Endothelial cell of umbilical vein (primary cell): ENCODE results near the gene PHOX2A. TPM values are rescaled to one million over a fixed set of nuclear protein-coding genes. Genes with fewer than 3 reads are reported as not detected.
A peak's percentile ranks its signal among the peaks of the same experiment; 100 is the strongest.

Experiments used
- BruUV-seq: library from RNA; stranded (reverse); fragments of 400-500 nt; replicated peaks from 2 replicates; lab custom pipeline; 2021; lab: Mats Ljungman, UMichigan
- CTCF ChIA-PET: fragments of 300-600, 350-600 bp; sonication (Branson Sonifier 250); formaldehyde crosslinking; loops from one replicate; lab custom pipeline; 2021; ENCODE audit warnings: antibody characterized with exemption, inconsistent platforms; lab: Charles Lee
- POLR2A ChIA-PET: fragments of 300-600, 350-600 bp; sonication (Branson Sonifier 250); formaldehyde crosslinking; loops from one replicate; lab custom pipeline; 2021; ENCODE audit warnings: antibody characterized with exemption, inconsistent platforms; lab: Charles Lee
- DNase-seq: peaks from one replicate; pipeline ENCODE4 v3.0.0-alpha.2; 2011; ENCODE audit warnings: low read depth, low spot score
- FAIRE-seq: peaks from 2 replicates; lab custom pipeline; 2011; peaks lifted over from hg19 to GRCh38; lab: Jason Lieb, UNC
- H2AFZ ChIP-seq: 2 replicates; pipeline ENCODE4 v1.6.0; 2012; ENCODE audit warnings: low read depth, low read length, control low read depth, inconsistent platforms
- H3K27ac ChIP-seq: 2 replicates; pipeline ENCODE4 v1.5.1; 2011; ENCODE audit warnings: low read depth, mild to moderate bottlenecking, control low read depth, low read length, moderate library complexity; ENCODE audit not compliant: insufficient read depth
- H3K27me3 ChIP-seq, 2 experiments: 2 replicates each; pipeline versions ENCODE4 v1.6.0 to v1.6.1; 2011; ENCODE audit warnings: low read length in 2 of 2, mixed read lengths in 1 of 2; ENCODE audit not compliant: control insufficient read depth in 2 of 2, insufficient read depth in 2 of 2
- H3K36me3 ChIP-seq, 2 experiments: 2 replicates in 1 of 2; 3 replicates in 1 of 2; pipeline ENCODE4 v1.5.1; 2011; ENCODE audit warnings: low read length in 2 of 2, mild to moderate bottlenecking in 1 of 2, moderate library complexity in 1 of 2; ENCODE audit not compliant: control insufficient read depth in 2 of 2, insufficient read depth in 2 of 2; ENCODE audit errors: extremely low read depth in 1 of 2
- H3K4me1 ChIP-seq: 3 replicates; pipeline ENCODE4 v1.5.1; 2011; ENCODE audit warnings: mild to moderate bottlenecking, low read length; ENCODE audit not compliant: control insufficient read depth, insufficient read depth; ENCODE audit errors: extremely low read depth
- H3K4me2 ChIP-seq: 2 replicates; pipeline ENCODE4 v1.6.1; 2011; ENCODE audit warnings: low read length, control low read depth, mixed read lengths; ENCODE audit not compliant: insufficient read depth
- H3K4me3 ChIP-seq, 3 experiments: fragments of 200-600 bp in 1 of 3; sonication (generic), shearing (Covaris generic) in 1 of 3; replicated peaks in 1 of 3; 2 replicates each; pipeline ENCODE4 v1.5.1; 2011 to 2016; ENCODE audit warnings: control low read depth in 3 of 3, low read length in 3 of 3, mild to moderate bottlenecking in 2 of 3, inconsistent platforms in 1 of 3, low read depth in 1 of 3, moderate library complexity in 1 of 3; ENCODE audit not compliant: insufficient read depth in 1 of 3
- H3K79me2 ChIP-seq: 2 replicates; pipeline ENCODE4 v1.6.0; 2012; ENCODE audit warnings: low read length, inconsistent platforms; ENCODE audit not compliant: control insufficient read depth, insufficient read depth
- H3K9ac ChIP-seq: replicated peaks from 2 replicates; pipeline ENCODE3; 2011; ENCODE audit warnings: low read length, control low read depth; ENCODE audit not compliant: insufficient read depth; ENCODE audit errors: extremely low read depth
- H3K9me1 ChIP-seq: replicated peaks from 3 replicates; pipeline ENCODE4 v1.6.0; 2011; ENCODE audit warnings: mild to moderate bottlenecking, low read length; ENCODE audit not compliant: control insufficient read depth, insufficient read depth; ENCODE audit errors: extremely low read depth
- H3K9me3 ChIP-seq: replicated peaks from 2 replicates; pipeline ENCODE4 v1.5.1; 2012; ENCODE audit warnings: low read length, inconsistent platforms; ENCODE audit not compliant: control insufficient read depth, insufficient read depth
- H4K20me1 ChIP-seq: replicated peaks from 2 replicates; pipeline ENCODE3; 2011; ENCODE audit warnings: mild to moderate bottlenecking, low read length; ENCODE audit not compliant: control insufficient read depth, insufficient read depth; ENCODE audit errors: extremely low read depth
- CTCF ChIP-seq, 2 donors: IDR thresholded peaks; 1 replicate in 1 of 2; 2 replicates in 1 of 2; pipeline ENCODE4 v1.5.1; 2011; ENCODE audit warnings: low read length in 2 of 2, mild to moderate bottlenecking in 2 of 2, moderate library complexity in 2 of 2, control low read depth in 1 of 2, inconsistent platforms in 1 of 2, low read depth in 1 of 2; ENCODE audit not compliant: insufficient read depth in 1 of 2; ENCODE audit errors: extremely low read depth in 1 of 2
- EZH2 ChIP-seq: IDR thresholded peaks from 2 replicates; pipeline ENCODE4 v1.6.1; 2012; ENCODE audit warnings: borderline replicate concordance, low read depth, mild to moderate bottlenecking, moderate library complexity, low read length, inconsistent platforms; ENCODE audit not compliant: severe bottlenecking
- FOS ChIP-seq: IDR thresholded peaks from 2 replicates; pipeline ENCODE4 v1.6.1; 2011; ENCODE audit warnings: mild to moderate bottlenecking, low read length, moderate library complexity, borderline replicate concordance; ENCODE audit not compliant: insufficient read depth
- GATA2 ChIP-seq: IDR thresholded peaks from 2 replicates; pipeline ENCODE4 v1.7.0; 2011; ENCODE audit warnings: low read depth, mild to moderate bottlenecking, moderate library complexity, mixed read lengths, low read length; ENCODE audit not compliant: insufficient read length, insufficient read depth
- JUN ChIP-seq: IDR thresholded peaks from 2 replicates; pipeline ENCODE4 v1.6.1; 2011; ENCODE audit warnings: borderline replicate concordance, low read depth; ENCODE audit not compliant: insufficient read length, insufficient read depth
- MAX ChIP-seq: IDR thresholded peaks from 2 replicates; pipeline ENCODE4 v1.6.1; 2011; ENCODE audit not compliant: insufficient read depth, insufficient read length
- MYC ChIP-seq: IDR thresholded peaks from one replicate; pipeline ENCODE4 v1.6.1; 2011; ENCODE audit warnings: mild to moderate bottlenecking, low read depth, low read length
- POLR2A ChIP-seq: IDR thresholded peaks from 2 replicates; pipeline ENCODE4 v1.6.1; 2012; ENCODE audit warnings: low read depth, mild to moderate bottlenecking, control low read depth, low read length
- POLR2AphosphoS5 ChIP-seq: IDR thresholded peaks from 2 replicates; pipeline ENCODE4 v1.6.1; 2012; ENCODE audit warnings: low read depth, mild to moderate bottlenecking, control low read depth, low read length, moderate library complexity; ENCODE audit not compliant: insufficient read depth
- dilution Hi-C: fragments of 300-500 bp; cut with MboI; formaldehyde crosslinking; loops from one replicate; pipeline ENCODE4 v1.15.0; 2019; ENCODE audit warnings: low sequenced_read_pairs; ENCODE audit not compliant: extremely low pct_ligation_motif_present
- intact Hi-C: fragments of 100-400 bp; cut with micrococcal nuclease; formaldehyde crosslinking; loops from one replicate; pipeline ENCODE4 v1.10.0; 2022
- polyA plus RNA-seq, 4 experiments: library from polyadenylated mRNA; depleted of rRNA in 3 of 4; stranded (reverse) in 3 of 4; unstranded in 1 of 4; fragments of >200 nt; gene quantifications; 2 replicates each; pipeline versions ENCODE4 v1.2.1 to v1.2.3, GENCODE V29; 2011 to 2012; ENCODE audit warnings: missing spikeins in 1 of 4
- total RNA-seq: library from RNA; stranded (reverse); gene quantifications from 2 replicates; pipeline ENCODE4 v1.2.3, GENCODE V29; 2021

The PHOX2A gene
- total and polyA plus RNA-seq, 2 donors (not counting 3 experiments of a cell fraction or from before 2014, with no cell fraction given) = not detected

- Histone ChIP-seq H4K20me1 (no peaks in the 10 kb centered on the region), H3K9me3 (no peaks in the 10 kb centered on the region), H3K27me3 (peaks cover 35 to 44% of the 10 kb centered on the region in 2 experiments), H3K27ac (no peak overlapping the region), H3K4me2 (no peak overlapping the region), H3K79me2 (no peaks in the 10 kb centered on the region), H3K4me3 (no peak overlapping the region), H3K36me3 (peaks cover 6 to 31% of the 10 kb centered on the region in 2 experiments), H3K9ac (no peak overlapping the region), H2AFZ (no peak overlapping the region), H3K4me1 (peaks cover 12% of the 10 kb centered on the region), H3K9me1 (no peaks in the 10 kb centered on the region)
- TF ChIP-seq POLR2A (no peak), GATA2 (no peak), JUN (no peak), CTCF (IDR thresholded peaks at IDR 0.05; ENCODE audit: extremely low read depth in 1 of 2, insufficient read depth in 1 of 2, low read depth in 1 of 2, low read length in 2 of 2) (no peak), MAX (no peak), EZH2 (no peak), MYC (no peak), POLR2AphosphoS5 (no peak), FOS (no peak)
- CTCF ChIA-PET = interaction anchor here (0.7 to 3.8 kb wide), 22 partner anchors 9 to 262 kb away, joined by 3 to 38 read pairs (median 3); partner anchors contain the start of gene INPPL1
- dilution Hi-C loops = no loop called here
- TSS peak; percentile 51 for BruUV-seq
- DNase-seq = no peak
- no peak for FAIRE-seq
- intact Hi-C loops = loop anchor here (1.0 to 2.0 kb wide), 4 partner anchors 15 to 213 kb away; no protein-coding TSS in a partner anchor
- POLR2A ChIA-PET = no interaction called here
Observed at GRCh38 chr11:72238492-72239312, 5.3 kb downstream of the PHOX2A start.
